Measurements from ENCODE around the gene STRAP. TPM values are rescaled to one million over a fixed set of nuclear protein-coding genes. Genes with fewer than 3 reads are reported as not detected.

The STRAP gene
- total RNA-seq, 2 experiments from 2014 or later, result 43.1 to 107 TPM

- no peak overlapping the region for H2AFZ ChIP-seq (ENCODE audit: low read length)
- H3K36me3 ChIP-seq (ENCODE audit: insufficient read depth, low read length), result peaks cover 95% of the 10 kb centered on the region
- no peaks in the 10 kb centered on the region for H3K4me1 ChIP-seq (ENCODE audit: insufficient read depth, low read length, poor library complexity, severe bottlenecking)
- BruUV-seq (replicated peaks), result no TSS peak
- ChIA-PET CTCF (ENCODE audit: unreplicated experiment) (no interaction called here), POLR2A (interaction anchor here (0.7 to 2.2 kb wide), 7 partner anchors 9 to 424 kb away, joined by 3 to 18 read pairs (median 5); partner anchors contain the start of gene DERA)
- peaks cover 3% of the 10 kb centered on the region; the same call in 1 of the 2 replicates for H4K20me1 ChIP-seq (ENCODE audit: insufficient read depth, low read length)
- no peaks in the 10 kb centered on the region for H3K9me2 ChIP-seq (ENCODE audit: insufficient read depth, low read length)
- no peak for DNase-seq (ENCODE audit: low spot score)
- peaks cover 15% of the 10 kb centered on the region; the same call in 1 of the 2 replicates for H3K79me2 ChIP-seq (ENCODE audit: insufficient read depth, low read depth, low read length)
- no peak overlapping the region for H3K4me3 ChIP-seq (ENCODE audit: low read depth, low read length, poor library complexity, severe bottlenecking)
- H3K27ac ChIP-seq (ENCODE audit: low read depth, low read length, poor library complexity, severe bottlenecking), result no peak overlapping the region
- H3K9me3 ChIP-seq (ENCODE audit: low read length), result no peaks in the 10 kb centered on the region
- intact Hi-C loops (cut with micrococcal nuclease; ENCODE audit: unreplicated experiment), result no loop called here
- H3K4me2 ChIP-seq (ENCODE audit: low read length), result no peak overlapping the region
- TF ChIP-seq CTCF (conservative IDR thresholded peaks at IDR 0.05; ENCODE audit: low read length) (no peak), EZH2phosphoT487 (IDR thresholded peaks at IDR 0.05; ENCODE audit: borderline replicate concordance, low read depth, low read length) (no peak)
Measured at GRCh38 chr12:15896867-15897266, 14.7 kb downstream of the STRAP start.

GRCh38 chr12:15897433-15897832 is 15.2 kb downstream of the STRAP start:
- no TSS peak for BruUV-seq (replicated peaks)
- H3K36me3 ChIP-seq (ENCODE audit: insufficient read depth, low read length), result peaks cover 95% of the 10 kb centered on the region
- TF ChIP-seq CTCF (conservative IDR thresholded peaks at IDR 0.05; ENCODE audit: low read length), result no peak
- no peak for TF ChIP-seq EZH2phosphoT487 (IDR thresholded peaks at IDR 0.05; ENCODE audit: borderline replicate concordance, low read depth, low read length)

GRCh38 chr12:15899282-15899870 is 17.2 kb downstream of the STRAP start:
- H3K9me3 ChIP-seq (ENCODE audit: low read length), result no peaks in the 10 kb centered on the region
- H3K9me2 ChIP-seq (ENCODE audit: insufficient read depth, low read length), result no peaks in the 10 kb centered on the region
- H3K79me2 ChIP-seq (ENCODE audit: insufficient read depth, low read depth, low read length), result no peaks in the 10 kb centered on the region; the same call in 1 of the 2 replicates
- ChIA-PET CTCF (ENCODE audit: unreplicated experiment) (interaction anchor here (1.1 kb wide), 1 partner anchor 16 kb away, joined by 3 read pairs; no protein-coding TSS in a partner anchor), POLR2A (interaction anchor here (1.9 to 2.2 kb wide), 2 partner anchors 10 to 16 kb away, joined by 6 to 10 read pairs; no protein-coding TSS in a partner anchor)
- H3K27ac ChIP-seq (ENCODE audit: low read depth, low read length, poor library complexity, severe bottlenecking), result no peak overlapping the region
- intact Hi-C loops (cut with micrococcal nuclease; ENCODE audit: unreplicated experiment), result no loop called here
- no peak overlapping the region for H2AFZ ChIP-seq (ENCODE audit: low read length)
- H3K4me3 ChIP-seq (ENCODE audit: low read depth, low read length, poor library complexity, severe bottlenecking), result no peak overlapping the region
- peaks cover 98% of the 10 kb centered on the region for H3K36me3 ChIP-seq (ENCODE audit: insufficient read depth, low read length)
- no peak overlapping the region for H3K4me2 ChIP-seq (ENCODE audit: low read length)
- TF ChIP-seq CTCF (conservative IDR thresholded peaks at IDR 0.05; ENCODE audit: low read length) (peak; percentile 93), EZH2phosphoT487 (IDR thresholded peaks at IDR 0.05; ENCODE audit: borderline replicate concordance, low read depth, low read length) (no peak)
- no peaks in the 10 kb centered on the region for H3K4me1 ChIP-seq (ENCODE audit: insufficient read depth, low read length, poor library complexity, severe bottlenecking)
- BruUV-seq (replicated peaks), result no TSS peak
- peak; percentile 46 for DNase-seq (ENCODE audit: low spot score)
- peaks cover 3% of the 10 kb centered on the region; the same call in 1 of the 2 replicates for H4K20me1 ChIP-seq (ENCODE audit: insufficient read depth, low read length)

More at GRCh38 chr12:15897433-15897832, 15.2 kb downstream of the STRAP start:
- intact Hi-C loops (cut with micrococcal nuclease; ENCODE audit: unreplicated experiment), result no loop called here
- H2AFZ ChIP-seq (ENCODE audit: low read length), result no peak overlapping the region
- no peak overlapping the region for H3K4me3 ChIP-seq (ENCODE audit: low read depth, low read length, poor library complexity, severe bottlenecking)
- H3K79me2 ChIP-seq (ENCODE audit: insufficient read depth, low read depth, low read length), result peaks cover 12% of the 10 kb centered on the region; the same call in 1 of the 2 replicates
- no peaks in the 10 kb centered on the region for H3K9me3 ChIP-seq (ENCODE audit: low read length)
- no peaks in the 10 kb centered on the region for H3K9me2 ChIP-seq (ENCODE audit: insufficient read depth, low read length)
- DNase-seq (ENCODE audit: low spot score), result no peak
- ChIA-PET CTCF (ENCODE audit: unreplicated experiment) (no interaction called here), POLR2A (interaction anchor here (0.6 to 2.2 kb wide), 11 partner anchors 9 to 425 kb away, joined by 3 to 18 read pairs (median 3); partner anchors contain the start of gene DERA)
- H3K4me2 ChIP-seq (ENCODE audit: low read length), result no peak overlapping the region
- no peak overlapping the region for H3K27ac ChIP-seq (ENCODE audit: low read depth, low read length, poor library complexity, severe bottlenecking)
- H4K20me1 ChIP-seq (ENCODE audit: insufficient read depth, low read length), result peaks cover 3% of the 10 kb centered on the region; the same call in 1 of the 2 replicates
- no peaks in the 10 kb centered on the region for H3K4me1 ChIP-seq (ENCODE audit: insufficient read depth, low read length, poor library complexity, severe bottlenecking)

All from OCI-LY7 (cell line).